Stimulated activated naive CD8-positive, alpha-beta T cell treated with anti-CD3 and anti-CD28 coated beads, Interleukin-15, amount 100 ng/mL, for 72 hours (primary cell): ENCODE measurements around the gene KDM8.

Experiments
- ATAC-seq: fragments of 150-1000 bp; cut with Tn5 transposase; 2 replicates; pipeline ENCODE4 v1.10.0; 2021; ENCODE audit warnings: mild to moderate bottlenecking, moderate library complexity
- DNase-seq, 2 donors: peaks; one replicate each; pipeline ENCODE4 v3.0.0; 2021 to 2022
- H3K27ac Mint-ChIP-seq, 2 donors: one replicate each; pipeline ENCODE4 v1.8.0; 2022; ENCODE audit warnings: mild to moderate bottlenecking in 2 of 2, mixed read lengths in 2 of 2, moderate library complexity in 2 of 2
- H3K27me3 Mint-ChIP-seq: one replicate; pipeline ENCODE4 v1.8.0; 2022; ENCODE audit warnings: mixed read lengths
- H3K4me1 Mint-ChIP-seq: one replicate; pipeline ENCODE4 v1.8.0; 2022; ENCODE audit warnings: mild to moderate bottlenecking, mixed read lengths
- H3K4me3 Mint-ChIP-seq, 2 donors: one replicate each; pipeline ENCODE4 v1.8.0; 2022; ENCODE audit warnings: mild to moderate bottlenecking in 2 of 2, mixed read lengths in 2 of 2, moderate library complexity in 1 of 2
- H3K9me3 Mint-ChIP-seq, 2 donors: one replicate each; pipeline ENCODE4 v1.8.0; 2022; ENCODE audit warnings: mixed read lengths in 2 of 2

KDM8 gene

DNA sequence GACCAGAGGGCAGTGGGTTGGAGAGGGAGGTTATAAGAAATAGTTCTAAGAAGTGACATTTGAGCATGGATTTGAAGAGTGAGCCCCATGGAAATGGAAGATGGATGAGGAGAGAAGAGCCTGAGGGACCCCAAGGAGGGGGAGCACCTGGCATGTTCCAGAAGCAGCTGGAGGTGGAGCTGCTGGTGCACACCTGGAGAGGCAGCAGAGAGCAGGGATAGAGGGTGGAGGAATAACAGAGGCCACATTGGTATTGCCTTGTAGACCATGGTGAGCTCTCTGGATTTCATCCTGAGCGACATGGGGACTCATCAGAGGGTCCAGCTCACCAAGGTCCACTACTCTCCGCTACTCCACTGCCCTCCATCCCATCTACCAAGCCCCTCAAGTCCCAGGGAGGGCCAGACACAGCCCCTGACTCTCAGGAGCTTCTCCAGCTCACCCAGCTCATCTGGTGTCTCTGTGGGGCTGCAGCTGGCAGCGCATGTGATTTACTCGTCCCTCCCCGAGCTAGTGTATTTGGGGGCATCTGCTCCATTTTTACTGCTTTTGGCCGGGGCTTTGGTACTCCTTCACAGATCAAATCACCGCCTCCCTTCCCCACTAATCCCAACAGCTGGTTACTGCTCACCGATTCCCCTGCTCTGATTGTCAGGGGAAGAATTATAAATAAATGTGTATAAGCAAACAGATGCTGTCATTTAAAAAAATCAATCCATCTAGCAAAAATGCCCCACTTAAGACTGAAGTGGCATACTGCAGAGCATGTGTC lies 22.1 kb upstream of the KDM8 start:
- Mint-ChIP-seq H3K4me1 (peaks cover 43% of the 10 kb centered on the region), H3K4me3 (no peak overlapping the region), H3K27ac (peak overlapping the region in 1 of 2 donors; percentile 0), H3K9me3 (no peaks in the 10 kb centered on the region), H3K27me3 (no peaks in the 10 kb centered on the region)
- DNase-seq (no peak), ATAC-seq (no peak)

DNA sequence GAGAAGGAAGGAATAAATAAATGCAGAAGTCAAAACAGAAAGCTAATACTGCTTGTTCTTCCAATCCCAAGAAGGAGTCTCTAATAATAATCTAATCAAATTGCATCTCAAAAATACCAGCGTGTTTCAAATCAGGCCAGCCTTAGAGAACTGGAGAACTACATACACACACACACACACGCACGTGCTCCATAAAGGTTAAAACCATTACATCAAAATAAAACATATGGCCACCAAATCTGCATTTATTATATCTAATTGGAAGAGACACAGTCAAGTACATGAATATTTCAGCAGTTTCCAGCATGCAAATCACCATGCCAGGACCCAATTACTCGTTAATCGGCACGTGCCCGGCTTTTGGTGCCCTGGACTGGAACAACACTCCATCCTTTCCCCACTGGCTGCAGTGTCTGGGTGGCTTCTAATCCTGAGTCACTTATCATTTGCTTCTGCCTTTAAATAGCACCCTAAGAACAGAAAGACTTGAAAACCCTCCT lies 20.4 kb upstream of the KDM8 start:
- DNase-seq: no peak
- Mint-ChIP-seq H3K27me3 (no peaks in the 10 kb centered on the region), H3K9me3 (no peaks in the 10 kb centered on the region), H3K4me1 (peaks cover 29% of the 10 kb centered on the region), H3K27ac (no peak overlapping the region), H3K4me3 (no peak overlapping the region)
- ATAC-seq: no peak

DNA sequence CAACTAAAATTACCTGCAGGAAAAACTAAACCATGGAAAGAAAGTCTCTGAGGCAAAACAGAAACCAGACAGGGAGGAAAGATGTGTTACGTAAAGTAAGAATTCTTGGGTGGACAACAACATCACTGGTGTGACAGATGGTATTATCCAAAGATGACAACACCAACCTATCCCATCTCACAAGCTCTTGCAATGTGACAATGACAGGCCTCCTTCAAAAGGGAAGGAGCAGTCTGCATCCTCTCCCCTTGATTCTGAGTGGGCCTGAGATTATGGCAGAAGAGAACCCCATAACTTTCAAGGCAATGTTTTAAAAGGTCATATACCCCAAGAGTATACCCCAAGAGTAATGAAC lies 17.6 kb upstream of the KDM8 start:
- DNase-seq: no peak
- Mint-ChIP-seq H3K9me3 (no peaks in the 10 kb centered on the region), H3K4me3 (no peak overlapping the region), H3K27ac (no peak overlapping the region), H3K27me3 (no peaks in the 10 kb centered on the region), H3K4me1 (peaks cover 15% of the 10 kb centered on the region)
- ATAC-seq: no peak

DNA sequence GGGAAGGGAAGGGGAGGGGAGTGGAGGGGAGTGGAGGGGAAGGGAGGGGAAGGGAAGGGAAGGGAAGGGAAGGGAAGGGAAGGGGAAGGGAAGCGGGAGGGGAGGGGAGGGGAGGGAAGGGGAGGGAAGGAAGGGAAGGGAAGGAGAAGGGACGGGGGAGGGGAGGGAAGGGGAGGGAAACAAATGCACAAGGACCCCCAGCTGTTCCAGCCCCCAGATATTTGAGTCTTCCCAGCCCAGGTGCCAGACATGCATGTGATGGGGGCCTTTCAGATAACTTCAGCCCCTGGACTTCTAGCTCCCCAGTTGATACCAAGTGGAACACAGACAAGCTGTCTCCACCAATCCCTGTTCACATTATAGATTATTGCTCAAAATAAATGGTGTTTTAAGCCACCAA lies 14.7 kb upstream of the KDM8 start:
- DNase-seq (no peak), ATAC-seq (no peak)
- H3K4me3 Mint-ChIP-seq: no peak overlapping the region
- H3K4me1 Mint-ChIP-seq: peaks cover 21% of the 10 kb centered on the region
- no peak overlapping the region for H3K27ac Mint-ChIP-seq
- H3K27me3 Mint-ChIP-seq: no peaks in the 10 kb centered on the region
- no peaks in the 10 kb centered on the region for H3K9me3 Mint-ChIP-seq

DNA sequence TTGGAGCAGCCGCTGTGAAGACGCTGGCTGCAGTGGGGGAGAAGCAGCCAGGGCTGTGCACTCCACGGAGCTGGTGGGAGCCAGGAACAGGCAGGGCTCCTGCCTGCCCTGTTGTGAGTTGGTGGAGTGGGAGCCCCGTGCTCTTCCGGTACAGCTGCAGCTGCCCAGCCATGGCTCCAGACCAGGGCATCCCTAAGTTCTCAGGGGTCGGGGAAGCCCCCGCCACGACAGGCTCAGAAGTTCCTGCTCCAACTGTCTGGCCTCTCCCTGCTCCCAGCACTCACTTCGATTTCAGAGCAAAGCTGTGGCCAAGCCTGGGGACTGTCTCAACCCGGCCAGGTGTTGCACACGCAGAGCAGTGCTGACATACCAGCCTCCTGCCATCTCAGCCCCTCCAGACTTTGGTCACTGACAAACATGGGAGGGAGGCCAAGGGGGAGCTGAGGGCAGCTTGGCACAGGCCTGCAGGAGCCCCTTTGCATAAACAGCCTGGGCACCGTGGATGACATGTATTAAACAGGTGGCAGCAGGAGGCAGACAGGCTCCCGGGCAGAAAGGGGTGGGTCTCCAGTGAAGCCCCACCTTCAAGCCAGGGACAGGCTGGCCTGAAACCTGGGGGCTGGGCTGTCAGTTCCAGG lies 13.9 kb upstream of the KDM8 start:
- ATAC-seq: no peak
- peaks cover 21% of the 10 kb centered on the region for H3K4me1 Mint-ChIP-seq
- H3K27ac Mint-ChIP-seq: no peak overlapping the region
- peaks cover 4 to 6% of the 10 kb centered on the region in 2 donors for H3K9me3 Mint-ChIP-seq
- no peak for DNase-seq
- no peaks in the 10 kb centered on the region for H3K27me3 Mint-ChIP-seq
- H3K4me3 Mint-ChIP-seq: no peak overlapping the region

DNA sequence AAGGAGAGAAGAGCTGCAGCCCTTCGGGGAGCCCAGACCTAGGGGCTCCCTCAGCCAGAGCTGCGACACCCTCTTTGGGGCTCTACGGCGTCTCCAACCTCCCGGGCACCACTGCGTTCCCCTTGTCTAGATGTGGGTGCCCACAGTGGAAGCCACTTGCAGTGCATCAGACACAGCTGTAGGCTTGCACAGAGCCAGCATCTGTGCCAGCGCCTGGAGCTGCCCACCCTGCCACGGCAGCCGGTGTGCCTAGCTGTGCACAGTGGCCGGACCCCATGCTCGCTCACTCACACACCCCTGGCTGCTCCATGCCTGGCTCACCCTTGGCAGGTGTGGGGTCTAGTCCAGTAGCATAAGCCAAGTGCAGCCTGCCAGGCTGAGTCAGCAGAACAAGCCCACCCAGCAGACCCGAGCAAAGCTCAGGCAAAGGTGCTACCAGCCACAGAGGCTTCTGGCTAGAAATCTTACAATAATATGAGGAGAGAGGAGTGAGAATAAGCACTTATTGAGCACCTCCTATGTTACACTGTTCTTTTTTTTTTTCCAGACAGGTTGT lies 12.9 kb upstream of the KDM8 start:
- Mint-ChIP-seq H3K9me3 (peaks cover 11 to 15% of the 10 kb centered on the region in 2 donors), H3K27ac (no peak overlapping the region), H3K4me3 (no peak overlapping the region), H3K27me3 (no peaks in the 10 kb centered on the region), H3K4me1 (peaks cover 24% of the 10 kb centered on the region)
- DNase-seq (no peak), ATAC-seq (no peak)

DNA sequence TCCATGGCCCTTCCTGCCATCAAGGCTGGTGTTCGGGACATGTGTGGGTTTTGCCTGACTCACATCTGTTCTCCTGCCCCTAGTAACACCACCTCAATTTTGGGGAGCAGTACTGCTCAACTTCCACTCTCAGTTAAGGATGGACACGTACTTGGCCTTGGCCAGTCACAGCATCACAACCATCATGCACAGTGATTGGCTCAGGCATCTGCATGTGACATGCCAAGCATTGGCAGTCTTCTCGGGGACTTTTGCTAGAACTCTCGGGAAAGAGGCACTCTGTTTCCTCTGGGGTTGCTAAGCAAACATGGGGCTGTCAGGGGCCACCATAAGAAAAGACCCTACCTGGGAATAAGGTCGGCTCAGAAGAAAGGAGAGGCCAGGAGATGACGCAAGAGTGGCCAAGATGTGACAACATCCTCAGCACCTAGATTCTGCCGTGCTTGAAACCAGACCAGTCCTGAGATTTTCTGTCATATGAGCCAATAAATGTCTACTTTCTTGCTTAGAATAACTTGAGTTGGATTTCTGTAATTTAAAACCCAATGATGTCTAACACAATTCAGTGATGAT lies 11.9 kb upstream of the KDM8 start:
- ATAC-seq (no peak), DNase-seq (no peak)
- Mint-ChIP-seq H3K27ac (peak overlapping the region in 1 of 2 donors; percentile 22), H3K9me3 (peaks cover 11 to 21% of the 10 kb centered on the region in 2 donors), H3K27me3 (no peaks in the 10 kb centered on the region), H3K4me1 (peaks cover 30% of the 10 kb centered on the region), H3K4me3 (no peak overlapping the region)

DNA sequence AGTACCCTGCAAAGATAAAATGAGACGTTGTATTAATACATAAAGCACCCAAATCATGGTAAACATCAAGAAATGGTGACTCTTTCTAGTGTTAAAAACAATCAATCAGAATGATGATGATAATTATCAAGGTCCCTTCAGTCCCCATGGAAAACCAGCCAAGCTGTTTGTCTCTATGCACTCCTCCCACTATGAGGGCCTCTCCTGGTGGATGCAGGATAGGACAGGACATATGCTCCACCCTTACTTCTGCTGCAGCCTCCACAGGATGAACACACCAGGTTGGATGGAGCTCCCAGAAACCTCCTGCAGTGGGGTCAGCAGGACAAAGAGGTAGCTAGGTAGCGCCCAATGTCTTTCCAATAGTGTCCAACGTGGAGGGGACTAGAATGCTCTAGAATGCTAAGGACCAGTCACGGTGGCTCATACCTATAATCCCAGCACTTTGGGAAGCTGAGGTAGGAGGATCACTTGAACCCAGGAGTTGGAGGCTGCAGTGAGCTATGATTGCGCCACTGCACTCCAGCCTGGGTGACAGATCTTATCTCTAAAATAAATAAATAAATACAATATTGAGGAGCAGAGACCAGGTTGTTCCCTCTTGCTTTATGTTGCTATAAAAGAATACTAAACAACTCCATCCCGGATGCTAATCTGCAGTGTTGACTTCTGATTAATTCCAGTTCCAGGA lies 9.9 kb upstream of the KDM8 start:
- no peak for ATAC-seq
- DNase-seq: no peak
- Mint-ChIP-seq H3K27me3 (no peaks in the 10 kb centered on the region), H3K4me3 (no peak overlapping the region), H3K27ac (no peak overlapping the region), H3K4me1 (peaks cover 49% of the 10 kb centered on the region), H3K9me3 (peaks cover 11 to 21% of the 10 kb centered on the region in 2 donors)

DNA sequence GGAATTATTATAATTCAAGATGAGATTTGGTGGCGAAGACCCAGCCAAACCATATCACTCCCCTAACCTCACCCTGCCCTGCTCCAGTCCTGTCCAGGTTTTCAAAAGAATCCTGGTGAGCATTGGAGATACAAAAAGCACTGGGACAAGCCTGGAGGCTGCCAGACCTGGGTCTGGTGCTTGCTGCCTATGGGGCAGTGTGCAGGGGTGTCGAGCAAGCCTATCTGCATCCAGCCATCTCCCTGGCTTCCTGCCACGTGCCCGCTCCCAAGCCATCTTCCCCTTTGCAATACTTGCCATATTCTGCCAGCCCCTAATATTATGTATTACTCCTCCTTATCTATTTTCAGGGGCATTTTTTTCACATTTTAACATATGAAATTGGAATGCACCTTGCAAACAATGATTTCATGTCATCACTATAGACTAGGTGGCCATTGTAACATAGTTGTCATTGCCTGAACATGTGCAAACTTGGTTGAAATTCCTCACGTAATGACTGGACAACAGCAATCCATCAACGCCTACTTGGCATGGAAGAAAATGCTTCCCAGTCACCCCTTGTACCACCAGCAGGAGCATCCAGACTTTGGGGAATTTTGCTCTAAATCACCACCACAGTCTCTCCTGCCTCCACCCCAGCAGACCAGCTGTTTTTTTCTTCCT lies 8.1 kb upstream of the KDM8 start:
- DNase-seq: no peak
- Mint-ChIP-seq H3K4me3 (no peak overlapping the region), H3K27me3 (no peaks in the 10 kb centered on the region), H3K27ac (no peak overlapping the region), H3K9me3 (peaks cover 11 to 28% of the 10 kb centered on the region in 2 donors), H3K4me1 (peaks cover 62% of the 10 kb centered on the region)
- no peak for ATAC-seq

DNA sequence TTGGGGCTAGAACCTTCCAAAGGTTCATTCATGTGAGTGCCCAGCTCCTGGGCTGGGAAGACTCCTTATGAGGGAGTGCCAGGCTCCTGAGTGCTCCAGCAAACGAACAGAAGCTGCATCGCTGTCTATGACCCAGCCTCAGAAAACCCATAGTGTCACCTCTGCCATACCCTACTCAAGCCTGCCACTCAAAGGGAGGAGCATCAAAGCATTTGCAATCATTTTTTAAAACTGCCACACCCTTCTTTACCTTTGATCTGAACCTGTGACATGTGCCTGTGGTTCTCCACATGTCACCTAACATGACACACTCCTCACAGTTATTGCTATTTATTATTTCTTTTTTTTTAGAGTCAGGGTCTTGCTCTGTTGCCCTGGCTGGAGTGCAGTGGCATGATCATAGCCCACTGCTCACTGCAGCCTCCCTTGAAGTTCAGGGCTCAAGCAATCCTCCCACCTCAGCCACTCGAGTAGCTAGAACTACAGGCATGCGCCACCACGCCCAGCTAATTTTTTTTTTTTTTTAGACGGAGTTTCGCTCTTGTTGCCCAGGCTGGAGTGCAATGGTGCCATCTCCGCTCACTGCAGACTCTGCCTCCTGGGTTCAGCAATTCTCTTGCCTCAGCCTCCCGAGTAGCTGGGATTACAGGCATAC lies 7.3 kb upstream of the KDM8 start:
- Mint-ChIP-seq H3K9me3 (peaks cover 11 to 33% of the 10 kb centered on the region in 2 donors), H3K27ac (no peak overlapping the region), H3K27me3 (no peaks in the 10 kb centered on the region), H3K4me3 (peak overlapping the region in 1 of 2 donors; percentile 33), H3K4me1 (peaks cover 71% of the 10 kb centered on the region)
- DNase-seq (no peak), ATAC-seq (peak; percentile 70)

DNA sequence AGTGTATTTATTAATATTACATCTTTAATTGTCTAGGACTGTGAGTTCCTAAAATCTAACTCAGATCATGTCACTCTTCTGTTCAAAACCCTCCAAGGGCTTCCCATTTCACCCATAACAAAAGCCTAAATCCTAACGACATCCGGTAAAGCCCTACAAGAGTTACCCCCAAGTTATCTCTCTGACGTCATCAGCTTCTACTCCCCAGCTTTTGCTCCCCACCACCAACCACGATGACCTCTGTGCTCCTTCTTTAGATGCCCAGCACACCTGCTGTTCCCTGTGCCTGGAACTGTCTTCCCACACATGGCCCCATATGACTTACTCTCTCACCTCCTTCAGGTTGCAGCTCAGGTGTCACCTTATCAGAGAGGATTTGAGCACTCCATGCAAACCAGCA lies 6.3 kb upstream of the KDM8 start:
- H3K4me3 Mint-ChIP-seq: no peak overlapping the region
- H3K27ac Mint-ChIP-seq: no peak overlapping the region
- H3K9me3 Mint-ChIP-seq: peaks cover 11 to 33% of the 10 kb centered on the region in 2 donors
- DNase-seq: no peak
- H3K27me3 Mint-ChIP-seq: no peaks in the 10 kb centered on the region
- H3K4me1 Mint-ChIP-seq: peaks cover 77% of the 10 kb centered on the region
- no peak for ATAC-seq

DNA sequence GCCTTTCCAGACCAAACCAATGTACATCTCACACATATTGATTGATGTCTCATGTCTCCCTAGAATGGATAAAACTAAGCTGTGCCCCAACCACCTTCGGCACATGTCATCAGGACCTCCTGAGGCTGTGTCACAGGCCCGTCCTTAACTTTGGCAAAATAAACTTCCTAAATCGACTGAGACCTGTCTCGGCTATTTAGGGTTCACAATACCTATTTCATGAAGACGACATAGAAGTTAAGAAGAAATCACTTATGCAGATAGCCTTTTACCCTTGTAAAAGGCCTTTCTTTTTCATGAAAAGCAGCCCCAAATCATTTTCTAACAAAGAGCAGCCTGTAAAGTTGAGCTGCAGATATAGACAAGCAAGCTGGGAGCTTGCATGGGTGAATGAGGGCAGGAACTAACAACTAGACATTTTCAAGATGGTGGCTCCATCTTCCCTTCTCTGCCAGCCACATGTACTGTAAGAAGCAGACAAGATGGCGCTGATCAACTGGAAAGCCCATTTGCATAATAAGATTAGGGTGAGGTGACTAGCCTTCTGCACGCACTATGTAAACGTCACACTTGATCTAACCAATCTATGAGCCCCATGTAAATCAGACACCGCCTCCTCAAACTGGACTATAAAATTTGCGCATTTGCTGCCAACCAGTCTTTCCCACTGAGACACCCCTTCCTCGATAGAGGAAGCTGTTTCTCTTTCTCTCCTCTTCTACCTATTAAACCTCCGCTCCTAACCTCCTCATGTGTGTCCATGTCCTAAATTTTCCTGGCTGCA lies 4.7 kb upstream of the KDM8 start:
- Mint-ChIP-seq H3K4me1 (peaks cover 86% of the 10 kb centered on the region), H3K27ac (peak overlapping the region in 1 of 2 donors; percentile 44), H3K27me3 (no peaks in the 10 kb centered on the region), H3K9me3 (peaks cover 11 to 33% of the 10 kb centered on the region in 2 donors), H3K4me3 (no peak overlapping the region)
- DNase-seq (no peak), ATAC-seq (no peak)

DNA sequence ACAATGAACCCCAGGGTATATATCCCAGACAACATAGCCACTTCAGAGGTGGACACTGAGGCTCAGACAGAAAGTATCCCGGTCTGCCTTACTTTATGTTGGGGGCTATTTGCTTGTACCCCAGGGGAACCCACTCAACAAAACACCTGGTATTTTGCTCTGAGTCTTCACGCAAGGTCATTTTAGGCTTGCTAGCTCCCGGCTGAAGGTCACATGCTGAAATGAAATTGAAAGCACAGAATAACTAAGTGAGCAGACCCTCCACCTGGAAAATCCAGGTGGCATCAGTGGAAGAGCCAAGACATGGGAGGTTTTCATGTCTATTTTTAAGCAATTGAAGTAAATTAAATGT lies 4.1 kb upstream of the KDM8 start:
- no peak for DNase-seq
- ATAC-seq: no peak
- H3K9me3 Mint-ChIP-seq: peaks cover 9 to 29% of the 10 kb centered on the region in 2 donors
- H3K4me3 Mint-ChIP-seq: no peak overlapping the region
- peak overlapping the region in 1 of 2 donors; percentile 44 for H3K27ac Mint-ChIP-seq
- peaks cover 91% of the 10 kb centered on the region for H3K4me1 Mint-ChIP-seq
- H3K27me3 Mint-ChIP-seq: no peaks in the 10 kb centered on the region

DNA sequence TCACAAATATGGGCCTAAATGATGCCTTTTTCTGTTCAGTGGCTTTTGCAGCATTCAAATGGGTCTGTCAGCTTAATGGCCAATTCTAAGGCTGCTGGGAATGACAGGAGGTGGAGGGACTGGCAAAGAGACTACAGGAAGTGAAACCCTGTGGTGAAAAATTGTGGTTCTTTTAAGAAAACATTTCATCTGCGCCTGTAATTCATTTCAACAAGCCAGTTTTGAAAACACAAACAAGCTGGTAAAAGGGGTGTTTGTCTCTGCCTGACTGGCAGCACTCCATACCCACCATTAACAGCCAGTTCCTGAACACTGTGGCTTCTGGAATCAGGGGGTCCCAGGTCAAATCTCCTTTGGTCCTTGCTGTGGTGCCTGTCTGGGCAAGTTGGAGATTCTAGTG lies 3.6 kb upstream of the KDM8 start:
- peaks cover 93% of the 10 kb centered on the region for H3K4me1 Mint-ChIP-seq
- no peaks in the 10 kb centered on the region for H3K27me3 Mint-ChIP-seq
- peak overlapping the region; percentile 42 to 62 for H3K4me3 Mint-ChIP-seq
- H3K27ac Mint-ChIP-seq: peak overlapping the region; percentile 84 to 88
- ATAC-seq (peak; percentile 15), DNase-seq (peak; percentile 24 to 35)
- H3K9me3 Mint-ChIP-seq: peaks cover 5 to 24% of the 10 kb centered on the region in 2 donors
